H7 (cell line): ENCODE measurements around the gene LZTFL1. TPM values are rescaled to one million over a fixed set of nuclear protein-coding genes. Genes with fewer than 3 reads are reported as not detected.

Source experiments
- DNase-seq: peaks from one replicate; pipeline ENCODE4 v3.0.0; 2012
- H3K27me3 ChIP-seq: 2 replicates; pipeline ENCODE4 v1.6.0; 2011; ENCODE audit warnings: mild to moderate bottlenecking, low read length; ENCODE audit not compliant: control insufficient read depth, insufficient read depth
- H3K36me3 ChIP-seq: replicated peaks from 2 replicates; pipeline ENCODE4 v1.5.1; 2011; ENCODE audit warnings: low read length; ENCODE audit not compliant: control insufficient read depth, insufficient read depth
- H3K4me3 ChIP-seq: 2 replicates; pipeline ENCODE4 v1.5.1; 2011; ENCODE audit warnings: low read depth, mild to moderate bottlenecking, control low read depth, low read length, moderate library complexity; ENCODE audit not compliant: insufficient read depth
- total RNA-seq: library from RNA; depleted of rRNA; stranded (reverse); fragments of >200 nt; shearing (Covaris generic); gene quantifications from 2 replicates; pipeline ENCODE4 v1.2.3, GENCODE V29; 2014

Gene LZTFL1
- total RNA-seq, 1 experiment from 2014 or later, result 6.5 TPM

GRCh38 chr3:45848392-45848791 lies 6.5 kb upstream of the LZTFL1 start:
- no peak overlapping the region for H3K4me3 ChIP-seq
- peaks cover 28% of the 10 kb centered on the region for H3K27me3 ChIP-seq
- no peak for DNase-seq
- no peaks in the 10 kb centered on the region for H3K36me3 ChIP-seq

DNA sequence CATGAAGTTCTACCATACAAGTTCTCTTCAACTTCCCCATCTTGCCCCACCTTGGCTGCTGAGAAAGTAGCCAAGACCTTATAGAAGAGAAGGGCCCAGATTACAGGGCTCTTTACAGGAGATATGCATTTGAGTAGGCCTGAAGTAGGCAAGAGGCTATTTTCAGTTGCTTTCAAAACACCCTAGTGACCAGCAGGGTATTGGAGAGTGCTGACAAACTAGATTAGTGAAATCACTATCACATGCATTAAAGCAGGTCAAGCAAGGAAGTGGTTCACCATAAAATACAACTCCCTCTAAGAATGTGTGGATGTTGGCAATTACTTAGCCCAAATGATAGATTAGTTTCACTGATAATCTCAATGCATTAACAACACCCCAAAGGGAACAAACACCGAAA lies 2.7 kb upstream of the LZTFL1 start:
- Histone ChIP-seq H3K27me3 (peaks cover 24% of the 10 kb centered on the region), H3K36me3 (no peaks in the 10 kb centered on the region), H3K4me3 (no peak overlapping the region)
- no peak for DNase-seq

GRCh38 chr3:45842851-45843625 lies 1.1 kb upstream of the LZTFL1 start:
- Histone ChIP-seq H3K27me3 (peaks cover 17% of the 10 kb centered on the region), H3K4me3 (no peak overlapping the region), H3K36me3 (no peaks in the 10 kb centered on the region)
- DNase-seq, result no peak

DNA sequence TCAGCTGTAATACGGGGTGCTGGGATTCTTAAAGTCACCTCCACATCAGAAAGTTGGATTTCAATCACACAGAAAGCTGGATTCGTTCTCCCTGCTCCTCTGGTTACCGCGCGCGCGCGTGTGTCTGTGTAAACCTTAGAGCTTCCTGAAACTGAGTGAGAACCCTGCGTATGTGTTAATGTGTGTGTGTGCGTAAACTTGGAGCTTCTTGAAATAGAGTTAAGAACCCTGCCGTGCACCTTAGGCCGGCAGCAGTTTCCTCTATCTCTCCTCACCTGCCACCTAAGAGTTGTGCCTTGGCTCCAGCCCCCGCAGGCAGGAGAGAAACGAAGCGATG lies 531 bp downstream of the LZTFL1 start:
- no peak for DNase-seq
- Histone ChIP-seq H3K4me3 (peak overlapping the region; percentile 65), H3K36me3 (no peaks in the 10 kb centered on the region), H3K27me3 (peaks cover 6% of the 10 kb centered on the region; the same call in 1 of the 2 replicates)

GRCh38 chr3:45838466-45838865 lies 3.5 kb downstream of the LZTFL1 start:
- no peak for DNase-seq
- no peaks in the 10 kb centered on the region for H3K36me3 ChIP-seq
- no peak overlapping the region for H3K4me3 ChIP-seq
- H3K27me3 ChIP-seq, result peaks cover 2% of the 10 kb centered on the region; the same call in 1 of the 2 replicates

DNA sequence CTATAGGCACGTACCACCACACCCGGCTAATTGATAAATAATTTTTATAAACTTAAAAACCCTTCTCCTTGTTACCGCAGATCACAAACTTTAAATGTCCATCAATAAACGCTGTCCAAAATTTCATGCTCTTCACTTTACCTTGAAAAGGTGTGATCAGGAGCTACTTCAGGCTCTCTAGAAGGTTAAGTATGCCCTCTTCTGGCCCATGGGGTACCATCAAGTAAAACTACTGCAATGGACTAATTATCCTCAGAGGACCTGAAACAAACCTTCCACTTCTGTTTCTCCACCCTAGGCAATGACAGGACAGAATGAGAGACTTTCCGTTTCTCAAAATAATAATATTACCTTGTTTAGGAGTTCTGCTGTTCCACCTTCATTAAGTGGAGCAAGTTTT lies 9.2 kb downstream of the LZTFL1 start:
- peak; percentile 51 for DNase-seq
- Histone ChIP-seq H3K4me3 (no peak overlapping the region), H3K36me3 (no peaks in the 10 kb centered on the region; the same call in 1 of the 2 replicates), H3K27me3 (no peaks in the 10 kb centered on the region)

GRCh38 chr3:45830121-45830520 lies 11.8 kb downstream of the LZTFL1 start:
- no peaks in the 10 kb centered on the region; the same call in 1 of the 2 replicates for H3K36me3 ChIP-seq
- H3K27me3 ChIP-seq, result no peaks in the 10 kb centered on the region
- no peak for DNase-seq
- no peak overlapping the region for H3K4me3 ChIP-seq

- H3K4me3 ChIP-seq, result no peak overlapping the region
- no peak for DNase-seq
- no peaks in the 10 kb centered on the region; the same call in 1 of the 2 replicates for H3K36me3 ChIP-seq
- no peaks in the 10 kb centered on the region for H3K27me3 ChIP-seq
These were observed 15.0 kb downstream of the LZTFL1 start for GRCh38 chr3:45826908-45827307.

DNA sequence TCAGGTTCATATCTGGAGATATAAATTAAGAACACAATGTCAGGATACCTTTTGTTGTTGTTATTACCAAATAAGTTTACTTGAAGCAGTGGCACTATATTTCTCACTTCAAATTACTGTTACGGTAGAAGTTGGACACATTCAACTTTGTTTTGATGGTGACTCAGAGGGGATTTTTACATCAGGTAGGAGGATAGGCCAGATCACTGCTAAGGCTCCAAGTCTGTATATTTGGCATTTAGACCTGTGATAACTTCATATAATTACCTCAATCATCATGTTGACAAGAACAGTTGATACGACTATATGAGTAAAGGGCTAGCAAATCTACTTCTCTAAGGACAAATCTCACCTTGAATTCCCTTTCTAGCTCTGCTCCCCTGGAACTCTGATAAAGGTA lies 15.6 kb downstream of the LZTFL1 start:
- no peak for DNase-seq
- Histone ChIP-seq H3K36me3 (no peaks in the 10 kb centered on the region; the same call in 1 of the 2 replicates), H3K27me3 (no peaks in the 10 kb centered on the region), H3K4me3 (no peak overlapping the region)

DNA sequence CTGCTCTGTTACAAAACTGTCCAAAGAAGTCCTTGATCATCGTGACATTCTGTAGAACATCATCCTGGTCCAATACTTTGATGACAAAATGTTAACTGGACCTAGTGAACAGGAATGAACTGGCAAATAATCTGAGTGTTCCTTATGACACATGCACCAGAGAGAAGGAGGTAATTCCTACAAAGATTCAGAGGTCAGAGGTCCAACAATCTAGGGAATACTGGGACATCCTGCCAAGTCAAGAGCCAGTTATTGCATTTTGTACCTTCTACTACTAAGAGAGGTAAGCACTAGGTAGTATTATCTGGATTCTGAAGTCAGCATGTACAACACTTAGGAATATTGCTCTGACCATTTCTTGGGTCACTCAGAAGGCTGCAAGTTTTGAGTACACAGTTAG lies 20.8 kb downstream of the LZTFL1 start:
- H3K4me3 ChIP-seq, result no peak overlapping the region
- no peaks in the 10 kb centered on the region for H3K36me3 ChIP-seq
- no peaks in the 10 kb centered on the region for H3K27me3 ChIP-seq
- DNase-seq, result no peak

DNA sequence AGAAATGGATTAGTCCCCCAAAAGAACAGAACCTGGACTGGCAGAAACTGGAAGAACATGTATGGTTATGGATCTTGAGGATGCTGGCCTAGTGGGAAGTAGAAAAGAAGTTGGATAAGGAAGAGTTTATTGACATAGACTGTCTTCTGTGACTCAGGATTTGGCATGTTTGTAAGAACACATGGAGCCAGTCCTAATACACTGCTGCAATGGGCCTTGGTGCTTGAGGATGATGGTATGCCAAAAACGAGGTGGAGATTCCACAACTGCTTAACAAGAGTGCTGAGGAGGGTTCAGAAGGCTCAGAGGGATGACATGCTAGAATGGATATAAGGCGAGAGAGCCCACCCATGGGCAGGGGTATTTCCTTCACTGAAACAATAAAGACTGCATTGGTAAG lies 22.4 kb downstream of the LZTFL1 start:
- no peaks in the 10 kb centered on the region for H3K36me3 ChIP-seq
- no peak for DNase-seq

DNA sequence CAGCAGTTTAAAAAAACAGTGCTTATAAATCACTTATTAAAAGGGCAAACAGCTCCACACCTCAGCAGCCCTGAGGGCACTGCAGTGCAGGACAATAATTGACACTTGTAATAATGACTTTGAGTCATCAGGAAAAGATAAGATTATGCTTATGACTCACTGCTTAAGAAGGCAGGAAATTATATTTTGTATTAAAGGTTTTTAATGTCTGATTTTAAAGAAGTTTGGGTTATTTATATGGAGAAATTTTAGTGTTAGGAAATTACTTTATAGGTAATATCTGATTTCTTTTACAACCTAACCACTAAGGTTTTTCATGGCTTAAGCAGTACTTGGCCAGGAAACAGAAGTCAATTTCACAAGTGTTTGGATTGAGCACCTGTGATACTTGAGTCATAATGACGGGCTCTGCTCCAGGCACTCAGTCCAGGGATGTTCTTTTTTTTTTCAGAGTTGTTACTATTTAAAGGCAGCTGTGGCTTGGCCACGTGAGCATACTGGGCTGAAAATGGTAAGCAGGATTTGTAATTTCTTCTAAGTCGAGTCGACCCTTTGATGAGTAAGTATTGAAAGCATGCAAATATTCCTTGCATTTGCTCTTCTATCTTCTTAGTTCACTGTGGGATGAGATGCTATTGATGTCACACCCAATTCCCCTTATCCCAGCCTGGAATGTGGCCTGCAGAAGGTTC lies 23.9 kb downstream of the LZTFL1 start:
- no peak overlapping the region for H3K4me3 ChIP-seq
- no peaks in the 10 kb centered on the region for H3K36me3 ChIP-seq
- no peak for DNase-seq
- no peaks in the 10 kb centered on the region for H3K27me3 ChIP-seq

More for the DNA sequence above, 22.4 kb downstream of the LZTFL1 start:
- Histone ChIP-seq H3K4me3 (no peak overlapping the region), H3K27me3 (no peaks in the 10 kb centered on the region)

- Histone ChIP-seq H3K4me3 (no peak overlapping the region), H3K36me3 (no peaks in the 10 kb centered on the region), H3K27me3 (no peaks in the 10 kb centered on the region)
- no peak for DNase-seq
These were observed 25.4 kb downstream of the LZTFL1 start for GRCh38 chr3:45816544-45816943.

GRCh38 chr3:45814322-45814721 lies 27.6 kb downstream of the LZTFL1 start:
- Histone ChIP-seq H3K4me3 (no peak overlapping the region), H3K36me3 (no peaks in the 10 kb centered on the region), H3K27me3 (no peaks in the 10 kb centered on the region)
- DNase-seq, result no peak
